Neural progenitor cell (in vitro differentiated cells): ENCODE results near the gene TUBA3C.

Experiments
- EZH2phosphoT487 ChIP-seq: fragments of 200-600 bp; sonication (generic); IDR thresholded peaks from 2 replicates; pipeline ENCODE4 v1.6.1; 2017; ENCODE audit warnings: antibody characterized with exemption
- TF ChIP-seq, protein P1 (sequence below): fragments of 200-600 bp; sonication (generic); IDR thresholded peaks from 2 replicates; pipeline ENCODE4 v1.5.1; 2017; ENCODE audit warnings: antibody characterized with exemption, mild to moderate bottlenecking

DNA sequence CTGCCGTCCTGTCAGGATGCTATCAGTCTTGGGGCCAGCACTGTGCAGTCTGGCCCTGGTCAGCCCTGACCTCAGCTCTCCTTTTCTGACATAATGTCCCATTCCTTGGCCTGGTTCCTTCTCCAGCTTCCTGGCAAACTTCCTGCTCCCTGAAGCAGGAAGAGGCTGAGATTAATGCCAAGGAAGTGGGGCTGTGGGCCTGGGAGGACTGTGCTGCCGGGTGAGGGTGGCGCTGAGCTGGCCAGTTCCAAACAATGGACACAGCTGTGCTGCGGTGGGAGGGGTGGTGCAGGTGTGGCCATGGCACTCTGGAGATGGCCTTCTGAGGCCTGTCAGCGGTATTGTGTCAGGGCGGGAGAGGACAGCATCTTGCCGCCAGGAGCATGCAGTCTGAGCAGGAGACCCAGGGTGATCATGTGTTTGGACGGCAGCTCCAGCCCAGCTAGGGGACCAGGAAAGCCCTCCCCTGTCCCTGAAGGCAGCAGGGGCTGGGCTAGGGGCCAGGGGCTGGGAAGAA is 30.9 kb downstream of the TUBA3C start:
- TF ChIP-seq, protein P1, sequence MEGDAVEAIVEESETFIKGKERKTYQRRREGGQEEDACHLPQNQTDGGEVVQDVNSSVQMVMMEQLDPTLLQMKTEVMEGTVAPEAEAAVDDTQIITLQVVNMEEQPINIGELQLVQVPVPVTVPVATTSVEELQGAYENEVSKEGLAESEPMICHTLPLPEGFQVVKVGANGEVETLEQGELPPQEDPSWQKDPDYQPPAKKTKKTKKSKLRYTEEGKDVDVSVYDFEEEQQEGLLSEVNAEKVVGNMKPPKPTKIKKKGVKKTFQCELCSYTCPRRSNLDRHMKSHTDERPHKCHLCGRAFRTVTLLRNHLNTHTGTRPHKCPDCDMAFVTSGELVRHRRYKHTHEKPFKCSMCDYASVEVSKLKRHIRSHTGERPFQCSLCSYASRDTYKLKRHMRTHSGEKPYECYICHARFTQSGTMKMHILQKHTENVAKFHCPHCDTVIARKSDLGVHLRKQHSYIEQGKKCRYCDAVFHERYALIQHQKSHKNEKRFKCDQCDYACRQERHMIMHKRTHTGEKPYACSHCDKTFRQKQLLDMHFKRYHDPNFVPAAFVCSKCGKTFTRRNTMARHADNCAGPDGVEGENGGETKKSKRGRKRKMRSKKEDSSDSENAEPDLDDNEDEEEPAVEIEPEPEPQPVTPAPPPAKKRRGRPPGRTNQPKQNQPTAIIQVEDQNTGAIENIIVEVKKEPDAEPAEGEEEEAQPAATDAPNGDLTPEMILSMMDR, result no peak
- TF ChIP-seq EZH2phosphoT487, result no peak
